IPS-15b (cell line): ENCODE data around the gene ATP6V0D1.
A peak's percentile ranks its signal among the peaks of the same experiment; 100 is the strongest.

Experiments used
- H3K27me3 ChIP-seq: one replicate; pipeline ENCODE4 v1.6.1; 2013; ENCODE audit warnings: low read length; ENCODE audit not compliant: control insufficient read depth, insufficient read depth
- H3K36me3 ChIP-seq: one replicate; pipeline ENCODE4 v1.6.1; 2013; ENCODE audit warnings: low read length; ENCODE audit not compliant: control insufficient read depth, insufficient read depth
- H3K4me1 ChIP-seq: one replicate; pipeline ENCODE4 v1.6.1; 2013; ENCODE audit warnings: mild to moderate bottlenecking, low read length; ENCODE audit not compliant: control insufficient read depth, insufficient read depth
- H3K4me3 ChIP-seq: one replicate; pipeline ENCODE4 v1.5.1; 2013; ENCODE audit warnings: low read depth, low read length
- H3K9ac ChIP-seq: one replicate; pipeline ENCODE4 v1.6.1; 2013; ENCODE audit warnings: low read depth, mild to moderate bottlenecking, low read length
- H3K9me3 ChIP-seq: one replicate; pipeline ENCODE4 v1.6.1; 2013; ENCODE audit warnings: mild to moderate bottlenecking, low read length; ENCODE audit not compliant: control insufficient read depth, insufficient read depth

The ATP6V0D1 gene

GRCh38 chr16:67405336-67405735 lies 75.6 kb downstream of the ATP6V0D1 start:
- Histone ChIP-seq H3K9ac (no peak overlapping the region), H3K4me1 (peaks cover 12% of the 10 kb centered on the region), H3K4me3 (no peak overlapping the region), H3K9me3 (no peaks in the 10 kb centered on the region), H3K36me3 (no peaks in the 10 kb centered on the region), H3K27me3 (peaks cover 2% of the 10 kb centered on the region)

- no peak overlapping the region for H3K4me3 ChIP-seq
- H3K36me3 ChIP-seq = no peaks in the 10 kb centered on the region
- peaks cover 2% of the 10 kb centered on the region for H3K27me3 ChIP-seq
- no peak overlapping the region for H3K9ac ChIP-seq
- peaks cover 7% of the 10 kb centered on the region for H3K4me1 ChIP-seq
- H3K9me3 ChIP-seq = no peaks in the 10 kb centered on the region
These were observed 76.2 kb downstream of the ATP6V0D1 start for GRCh38 chr16:67404740-67405226.

- H3K4me3 ChIP-seq = no peak overlapping the region
- H3K4me1 ChIP-seq = peaks cover 7% of the 10 kb centered on the region
- H3K36me3 ChIP-seq = no peaks in the 10 kb centered on the region
- no peak overlapping the region for H3K9ac ChIP-seq
- H3K9me3 ChIP-seq = no peaks in the 10 kb centered on the region
- H3K27me3 ChIP-seq = peaks cover 2% of the 10 kb centered on the region
These were observed 76.9 kb downstream of the ATP6V0D1 start for GRCh38 chr16:67403976-67404555.

- H3K4me3 ChIP-seq = no peak overlapping the region
- peaks cover 8% of the 10 kb centered on the region for H3K4me1 ChIP-seq
- no peak overlapping the region for H3K9ac ChIP-seq
- H3K9me3 ChIP-seq = no peaks in the 10 kb centered on the region
- H3K36me3 ChIP-seq = no peaks in the 10 kb centered on the region
- H3K27me3 ChIP-seq = peaks cover 11% of the 10 kb centered on the region
These were observed 80.1 kb downstream of the ATP6V0D1 start for GRCh38 chr16:67400901-67401300.

- no peaks in the 10 kb centered on the region for H3K9me3 ChIP-seq
- no peak overlapping the region for H3K9ac ChIP-seq
- H3K36me3 ChIP-seq = no peaks in the 10 kb centered on the region
- peaks cover 12% of the 10 kb centered on the region for H3K4me1 ChIP-seq
- H3K4me3 ChIP-seq = no peak overlapping the region
- H3K27me3 ChIP-seq = peaks cover 20% of the 10 kb centered on the region
These were observed 80.9 kb downstream of the ATP6V0D1 start for GRCh38 chr16:67399749-67400704.

- Histone ChIP-seq H3K36me3 (no peaks in the 10 kb centered on the region), H3K4me3 (no peak overlapping the region), H3K27me3 (peaks cover 27% of the 10 kb centered on the region), H3K4me1 (peaks cover 12% of the 10 kb centered on the region), H3K9me3 (no peaks in the 10 kb centered on the region), H3K9ac (no peak overlapping the region)
These were observed 81.7 kb downstream of the ATP6V0D1 start for GRCh38 chr16:67399218-67399733.

GRCh38 chr16:67398546-67399217 lies 82.3 kb downstream of the ATP6V0D1 start:
- H3K4me3 ChIP-seq = no peak overlapping the region
- peaks cover 33% of the 10 kb centered on the region for H3K27me3 ChIP-seq
- no peak overlapping the region for H3K9ac ChIP-seq
- no peaks in the 10 kb centered on the region for H3K9me3 ChIP-seq
- H3K36me3 ChIP-seq = no peaks in the 10 kb centered on the region
- peaks cover 12% of the 10 kb centered on the region for H3K4me1 ChIP-seq

- peaks cover 39% of the 10 kb centered on the region for H3K27me3 ChIP-seq
- H3K4me3 ChIP-seq = no peak overlapping the region
- peaks cover 12% of the 10 kb centered on the region for H3K4me1 ChIP-seq
- H3K9me3 ChIP-seq = no peaks in the 10 kb centered on the region
- no peaks in the 10 kb centered on the region for H3K36me3 ChIP-seq
- H3K9ac ChIP-seq = no peak overlapping the region
These were observed 83.0 kb downstream of the ATP6V0D1 start for GRCh38 chr16:67397812-67398545.

- Histone ChIP-seq H3K4me1 (peaks cover 12% of the 10 kb centered on the region), H3K9me3 (no peaks in the 10 kb centered on the region), H3K9ac (no peak overlapping the region), H3K36me3 (no peaks in the 10 kb centered on the region), H3K27me3 (peaks cover 46% of the 10 kb centered on the region), H3K4me3 (peak overlapping the region; percentile 37)
These were observed 83.7 kb downstream of the ATP6V0D1 start for GRCh38 chr16:67397036-67397801.

- Histone ChIP-seq H3K9ac (no peak overlapping the region), H3K4me3 (peak overlapping the region; percentile 37), H3K36me3 (no peaks in the 10 kb centered on the region), H3K9me3 (no peaks in the 10 kb centered on the region), H3K4me1 (peaks cover 12% of the 10 kb centered on the region), H3K27me3 (peaks cover 46% of the 10 kb centered on the region)
These were observed 84.6 kb downstream of the ATP6V0D1 start for GRCh38 chr16:67396159-67397035.
